ELR (cell line): ENCODE measurements around the gene SLC6A11.

Experiments used
- DNase-seq: peaks from one replicate; pipeline ENCODE4 v3.0.0-alpha.2; 2015; ENCODE audit warnings: low read depth

Gene SLC6A11

GRCh38 chr3:10888518-10889090, 72.6 kb downstream of the SLC6A11 start:
- no peak for DNase-seq

DNA sequence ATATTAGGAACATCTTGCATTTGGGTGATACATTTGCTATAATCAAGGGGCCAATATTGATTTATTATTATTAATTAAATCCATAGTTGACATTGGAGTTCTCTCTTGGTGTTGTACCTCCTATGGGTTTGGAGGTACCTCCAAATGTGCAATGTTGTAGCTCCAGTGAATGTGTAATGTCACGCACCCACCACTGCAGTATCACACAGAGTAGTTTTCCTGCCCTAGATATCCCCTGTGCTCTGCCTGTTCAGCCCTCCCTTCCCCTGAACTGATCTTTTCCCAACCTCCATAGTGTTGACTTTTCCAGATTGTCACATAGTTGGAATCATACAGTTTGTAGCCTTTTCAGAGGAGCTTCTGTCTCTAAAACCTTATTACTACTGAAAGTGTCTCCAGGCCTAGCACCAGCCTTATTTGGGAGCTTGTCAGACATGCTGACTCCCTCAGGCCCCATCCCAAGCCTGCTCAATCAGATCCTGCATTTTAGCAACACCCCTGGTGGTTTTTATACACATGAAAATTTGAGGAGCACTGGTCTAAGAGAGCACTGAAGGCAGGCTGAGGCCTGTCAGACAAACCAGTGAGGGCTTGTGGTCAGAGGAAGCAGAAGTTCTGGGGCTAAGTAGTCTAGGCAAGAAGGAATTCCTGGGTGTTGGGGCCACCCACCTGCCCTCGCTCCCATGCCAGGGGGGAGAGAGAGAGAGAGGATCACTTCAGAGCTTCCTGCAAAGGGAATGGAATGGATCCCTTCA, 73.4 kb downstream of the SLC6A11 start:
- DNase-seq: no peak

- DNase-seq: no peak
Observed at GRCh38 chr3:10890665-10891064, 74.6 kb downstream of the SLC6A11 start.

DNA sequence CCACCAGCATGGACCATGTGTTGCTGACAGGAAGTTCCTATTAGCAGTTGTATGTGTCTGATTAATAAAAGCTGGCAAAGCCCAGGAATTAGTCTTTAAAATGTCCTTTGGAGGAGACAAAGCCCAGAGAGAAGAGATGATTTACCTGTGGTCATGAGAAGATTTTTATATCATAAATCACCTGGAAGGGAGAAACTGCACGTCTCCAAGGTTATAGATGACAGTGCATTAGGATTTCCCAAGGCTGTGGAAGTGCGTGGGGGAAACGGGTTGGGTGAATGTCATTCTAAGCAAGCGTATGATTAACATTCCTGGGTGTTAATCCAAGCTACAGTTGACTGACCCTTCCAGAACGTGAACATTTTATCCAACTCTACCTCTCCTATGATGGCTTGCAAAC, 76.6 kb downstream of the SLC6A11 start:
- no peak for DNase-seq

DNA sequence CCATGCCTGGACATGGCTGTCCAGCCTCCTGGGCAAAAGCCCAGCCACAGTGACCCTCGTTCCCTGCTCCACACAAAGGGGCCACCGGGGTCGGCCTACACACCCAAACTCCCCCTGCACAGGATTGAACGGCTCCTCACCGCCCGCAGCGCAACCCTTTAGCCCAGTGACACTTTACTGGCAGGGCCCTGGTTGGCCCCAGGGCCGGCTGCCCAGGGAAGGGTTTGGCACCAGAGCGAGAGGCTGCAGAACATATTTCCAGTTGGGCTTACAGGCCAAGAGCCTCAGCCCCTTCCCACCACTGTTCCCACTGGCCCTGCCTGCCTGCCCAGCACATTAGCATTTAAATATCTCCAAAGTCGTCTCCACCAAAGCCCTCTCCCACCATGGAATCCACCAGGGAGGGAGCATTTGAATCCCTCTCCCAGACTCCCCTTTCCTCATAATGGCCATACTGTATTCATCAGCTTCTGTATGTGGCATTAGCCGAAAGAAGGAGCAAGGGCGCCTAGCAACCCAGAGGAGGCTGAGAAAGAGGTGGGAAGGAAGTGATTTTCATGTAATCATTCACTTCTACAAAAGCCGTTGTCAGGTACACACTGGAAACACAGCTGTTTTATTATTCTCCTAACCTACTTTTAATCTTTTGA, 85.4 kb downstream of the SLC6A11 start:
- DNase-seq: no peak

GRCh38 chr3:10907262-10907661, 91.2 kb downstream of the SLC6A11 start:
- DNase-seq: no peak

- DNase-seq: no peak
Observed at GRCh38 chr3:10910367-10910766, 94.3 kb downstream of the SLC6A11 start.

- no peak for DNase-seq
Observed at GRCh38 chr3:10911350-10912002, 95.4 kb downstream of the SLC6A11 start.

- no peak for DNase-seq
Observed at GRCh38 chr3:10912786-10913185, 96.8 kb downstream of the SLC6A11 start.

- no peak for DNase-seq
Observed at GRCh38 chr3:10915376-10915775, 99.3 kb downstream of the SLC6A11 start.

GRCh38 chr3:10917176-10917575, 101.1 kb downstream of the SLC6A11 start:
- DNase-seq: no peak

GRCh38 chr3:10918011-10918410, 102.0 kb downstream of the SLC6A11 start:
- no peak for DNase-seq

- no peak for DNase-seq
Observed at GRCh38 chr3:10919636-10920035, 103.6 kb downstream of the SLC6A11 start.

DNA sequence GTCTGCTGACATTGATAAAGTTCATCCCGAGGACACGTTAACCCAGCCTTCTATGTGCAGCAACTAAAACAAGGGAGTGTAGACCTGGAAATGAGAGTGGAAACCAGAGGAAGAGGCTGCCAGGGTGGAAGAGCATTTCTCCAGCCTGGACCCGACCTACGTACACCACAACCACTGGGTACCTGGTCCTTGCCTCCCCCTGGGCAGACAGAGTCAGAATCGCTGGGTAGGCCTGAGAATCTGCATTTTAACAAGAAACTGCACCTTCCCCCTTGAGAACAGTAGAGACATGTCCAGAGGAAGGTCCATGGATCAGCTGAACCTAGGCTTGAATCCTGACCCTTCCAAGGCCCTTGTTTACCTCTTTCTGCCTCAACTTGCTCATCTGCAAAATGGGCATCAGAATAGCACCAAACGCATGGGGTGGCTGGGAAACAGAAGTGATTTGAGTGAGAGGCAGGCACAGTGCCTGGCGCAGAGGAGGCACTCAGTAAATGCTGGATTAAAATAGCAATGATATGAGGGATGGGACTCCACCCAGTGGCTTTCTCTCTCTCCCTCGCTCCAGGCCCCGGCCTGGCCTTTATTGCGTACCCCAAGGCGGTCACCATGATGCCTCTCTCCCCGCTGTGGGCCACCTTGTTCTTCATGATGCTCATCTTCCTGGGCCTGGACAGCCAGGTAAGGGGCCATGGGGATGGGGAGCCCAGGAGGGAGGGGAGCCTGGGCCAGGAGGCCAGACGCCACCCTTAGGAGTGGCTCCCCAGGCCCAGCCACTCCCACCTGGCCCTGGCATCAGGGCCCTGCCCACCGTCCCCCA, 109.6 kb downstream of the SLC6A11 start:
- no peak for DNase-seq

- no peak for DNase-seq
Observed at GRCh38 chr3:10926256-10926810, 110.3 kb downstream of the SLC6A11 start.

DNA sequence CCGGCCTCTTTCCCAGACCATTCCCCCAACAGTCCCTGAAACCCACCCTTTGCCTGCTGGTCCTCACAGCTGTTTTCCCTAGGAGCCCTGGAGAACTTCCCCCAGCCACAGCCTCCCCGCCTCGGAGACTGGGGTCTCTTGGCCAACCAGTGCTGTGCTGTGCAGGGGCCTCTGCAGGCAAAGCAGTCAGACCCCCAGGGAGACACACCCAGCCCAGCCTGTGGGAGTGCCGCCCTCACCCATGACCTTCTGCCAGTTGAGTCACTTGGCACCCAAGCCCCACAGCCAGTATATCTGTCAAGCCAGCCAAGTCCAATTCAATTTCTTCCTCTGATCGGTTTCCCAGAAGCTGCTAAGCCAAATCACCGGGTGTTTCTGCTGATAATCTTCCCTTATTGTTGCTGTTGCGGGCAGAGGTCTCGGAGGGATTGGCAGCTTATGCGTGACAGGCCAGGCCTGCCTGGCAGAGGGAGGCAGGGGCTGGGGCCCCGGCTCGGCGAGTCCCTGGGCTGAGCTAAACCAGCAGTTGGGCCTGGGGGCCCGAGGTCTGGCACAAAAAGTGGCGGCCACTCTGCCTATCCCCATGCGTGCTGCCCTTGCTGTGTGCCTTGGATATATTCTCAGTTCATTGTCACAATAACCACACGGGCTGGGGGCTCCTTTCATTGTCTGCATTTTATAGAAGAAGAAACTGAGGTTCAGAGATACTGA, 110.9 kb downstream of the SLC6A11 start:
- DNase-seq: no peak

DNA sequence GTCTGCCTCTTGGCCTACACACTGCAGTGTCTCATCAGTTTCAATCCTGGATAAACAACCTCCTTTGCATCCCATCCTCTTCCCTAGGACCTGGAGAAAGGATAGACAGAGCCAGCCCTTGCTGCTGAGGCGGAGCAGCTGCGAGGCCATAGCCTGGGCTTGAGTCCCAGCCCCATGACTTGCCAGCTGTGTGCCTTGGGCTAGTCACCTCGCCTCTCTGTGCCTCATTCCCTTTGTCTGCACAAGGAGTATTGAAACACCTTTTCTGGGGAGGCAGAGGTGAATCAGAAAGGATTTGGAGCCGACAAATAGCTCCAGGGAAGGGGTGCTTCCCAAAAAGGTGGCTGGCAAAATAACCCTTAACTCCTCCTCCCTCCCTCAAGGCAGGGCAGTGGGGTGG, 111.5 kb downstream of the SLC6A11 start:
- no peak for DNase-seq

- no peak for DNase-seq
Observed at GRCh38 chr3:10928407-10928960, 112.5 kb downstream of the SLC6A11 start.

DNA sequence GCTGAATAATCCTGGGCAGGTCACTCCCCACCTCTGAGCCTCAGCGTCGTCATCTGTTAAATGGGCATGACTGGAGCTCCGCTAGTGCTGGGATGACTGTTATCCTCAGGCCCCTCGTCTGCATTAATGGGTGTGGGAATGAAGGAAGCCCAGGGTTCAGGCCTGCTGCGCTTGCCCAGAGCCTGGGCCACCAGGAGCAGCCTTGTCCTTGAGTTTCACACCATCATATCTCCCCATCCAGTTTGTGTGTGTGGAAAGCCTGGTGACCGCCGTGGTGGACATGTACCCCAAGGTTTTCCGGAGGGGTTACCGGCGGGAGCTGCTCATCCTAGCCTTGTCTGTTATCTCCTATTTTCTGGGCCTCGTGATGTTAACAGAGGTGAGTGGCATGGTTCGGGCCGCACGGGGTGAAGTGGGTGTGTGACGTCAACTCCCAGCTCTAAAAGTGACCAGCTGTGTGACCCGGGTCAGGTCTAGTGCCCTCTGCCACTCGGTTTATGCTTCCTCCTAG, 113.0 kb downstream of the SLC6A11 start:
- DNase-seq: no peak

DNA sequence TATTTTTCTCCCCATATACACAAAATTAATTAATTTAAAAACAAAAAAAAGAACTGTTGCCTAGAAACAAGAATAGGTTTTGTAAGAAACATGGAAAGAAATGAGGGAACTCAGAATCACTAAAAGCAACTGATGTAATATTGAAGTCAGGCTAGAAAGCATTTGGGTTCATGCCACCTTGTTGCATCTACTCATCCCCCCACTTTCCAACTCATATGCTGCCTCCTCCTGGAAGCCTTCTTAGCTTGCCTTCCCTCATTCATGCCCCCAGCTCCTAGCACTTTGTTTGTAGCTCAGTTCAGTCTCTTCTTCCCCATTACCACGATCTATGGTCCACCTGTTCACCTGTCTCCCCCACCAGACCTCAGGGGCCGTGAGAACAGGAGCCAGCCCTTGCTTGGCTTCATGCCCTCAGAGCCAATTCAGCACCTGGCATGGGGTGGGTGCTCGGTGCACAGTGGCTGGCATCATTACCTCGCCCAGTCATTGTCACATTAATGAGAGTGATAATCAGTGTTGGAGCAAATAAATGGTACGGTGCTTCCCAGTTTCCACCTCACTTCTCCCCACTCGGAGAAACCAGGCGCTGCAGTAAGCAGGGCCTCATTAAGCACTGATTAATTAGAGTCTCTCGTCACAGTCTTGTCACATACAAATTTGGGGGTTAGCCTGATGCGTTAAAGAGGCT, 114.1 kb downstream of the SLC6A11 start:
- DNase-seq: no peak
